DOHH2 (cell line): ENCODE data around the gene SYNRG.

ENCODE experiments used
- CTCF ChIP-seq: fragments of 200-600 bp; sonication (generic); IDR thresholded peaks from one replicate; pipeline ENCODE4 v1.5.1; 2014; ENCODE audit warnings: antibody characterized with exemption, mild to moderate bottlenecking, low read depth, low read length; ENCODE audit not compliant: poor library complexity, severe bottlenecking
- EZH2phosphoT487 ChIP-seq: fragments of 200-600 bp; sonication (generic); IDR thresholded peaks from 2 replicates; pipeline ENCODE4 v1.6.1; 2017; ENCODE audit warnings: borderline replicate concordance, mild to moderate bottlenecking, antibody characterized with exemption, low read length, moderate library complexity, mixed read lengths

- TF ChIP-seq CTCF (no peak), EZH2phosphoT487 (no peak)
These were observed 91.3 kb downstream of the SYNRG start for GRCh38 chr17:37517881-37518280.
